DND-41 (cell line): Measurements from ENCODE around the gene NAV3.

Source experiments
- ATAC-seq: fragments of 200-7000 bp; cut with Tn5 transposase; 3 replicates; pipeline ENCODE4 v1.9.1; 2021; ENCODE audit warnings: low read depth; ENCODE audit not compliant: insufficient read depth
- DNase-seq: peaks from one replicate; pipeline ENCODE4 v3.0.0-alpha.2; 2020
- H2AFZ ChIP-seq: 2 replicates; pipeline ENCODE4 v1.6.0; 2012; ENCODE audit warnings: low read depth, low read length
- H3K27ac ChIP-seq: 2 replicates; pipeline ENCODE4 v1.5.1; 2012; ENCODE audit warnings: low read length, inconsistent platforms
- H3K27me3 ChIP-seq: fragments of 200-600 bp; sonication (generic); 2 replicates; pipeline ENCODE4 v1.6.0; 2012; ENCODE audit warnings: low read length, mild to moderate bottlenecking, inconsistent platforms; ENCODE audit not compliant: insufficient read depth, poor library complexity
- H3K36me3 ChIP-seq: 2 replicates; pipeline ENCODE4 v1.5.1; 2012; ENCODE audit warnings: low read length, inconsistent platforms; ENCODE audit not compliant: insufficient read depth
- H3K4me1 ChIP-seq: 2 replicates; pipeline ENCODE4 v1.5.1; 2012; ENCODE audit warnings: mild to moderate bottlenecking, low read length; ENCODE audit not compliant: insufficient read depth
- H3K4me2 ChIP-seq: 2 replicates; pipeline ENCODE4 v1.6.0; 2012; ENCODE audit warnings: mild to moderate bottlenecking, moderate library complexity, low read length, inconsistent platforms; ENCODE audit not compliant: insufficient read depth
- H3K4me3 ChIP-seq, 2 experiments: fragments of 200-600 bp in 1 of 2; shearing (Covaris generic) in 1 of 2; 2 replicates each; pipeline ENCODE4 v1.5.1; 2012 to 2016; ENCODE audit warnings: inconsistent platforms in 2 of 2, low read length in 2 of 2, mild to moderate bottlenecking in 2 of 2, low read depth in 1 of 2, moderate library complexity in 1 of 2
- H3K79me2 ChIP-seq: 2 replicates; pipeline ENCODE4 v1.6.0; 2012; ENCODE audit warnings: low read length, inconsistent platforms; ENCODE audit not compliant: insufficient read depth
- H3K9ac ChIP-seq: 2 replicates; pipeline ENCODE4 v1.6.0; 2012; ENCODE audit warnings: low read depth, mild to moderate bottlenecking, inconsistent platforms, low read length, moderate library complexity
- H3K9me3 ChIP-seq: 2 replicates; pipeline ENCODE4 v1.5.1; 2012; ENCODE audit warnings: low read length, moderate library complexity, mild to moderate bottlenecking, inconsistent platforms; ENCODE audit not compliant: insufficient read depth, severe bottlenecking
- H4K20me1 ChIP-seq: 2 replicates; pipeline ENCODE4 v1.6.0; 2012; ENCODE audit warnings: low read length; ENCODE audit not compliant: insufficient read depth
- EZH2 ChIP-seq: IDR thresholded peaks from 3 replicates; pipeline ENCODE4 v1.6.1; 2012; ENCODE audit warnings: borderline replicate concordance, low read depth, mild to moderate bottlenecking, moderate library complexity, low read length, inconsistent platforms; ENCODE audit not compliant: severe bottlenecking
- TF ChIP-seq, protein P1 (sequence below): IDR thresholded peaks from 2 replicates; pipeline ENCODE4 v1.5.1; 2012; ENCODE audit warnings: borderline replicate concordance, low read length, moderate library complexity, mild to moderate bottlenecking; ENCODE audit not compliant: poor library complexity, severe bottlenecking; ENCODE audit errors: extremely low read depth

The NAV3 gene

DNA sequence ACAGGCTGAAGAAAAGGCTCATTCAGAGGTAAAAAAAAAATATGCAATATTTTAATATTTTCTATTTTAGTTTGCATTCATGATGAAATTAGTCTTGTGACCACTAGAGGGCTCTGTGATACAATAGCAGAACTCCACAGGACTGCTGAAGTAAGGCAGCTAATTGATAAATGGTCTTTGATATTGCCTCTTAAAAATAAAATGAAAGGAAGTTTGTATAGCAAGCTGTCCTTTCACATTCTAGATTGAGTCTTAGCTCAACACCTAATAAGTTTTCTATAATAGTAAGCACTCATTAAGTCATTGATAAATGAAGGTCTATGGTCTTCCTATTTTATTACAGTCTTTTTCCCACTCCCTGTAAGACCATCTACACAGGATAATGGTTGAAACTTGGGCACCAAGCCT lies 315.7 kb downstream of the NAV3 start:
- no peak for TF ChIP-seq EZH2
- TF ChIP-seq, protein P1, sequence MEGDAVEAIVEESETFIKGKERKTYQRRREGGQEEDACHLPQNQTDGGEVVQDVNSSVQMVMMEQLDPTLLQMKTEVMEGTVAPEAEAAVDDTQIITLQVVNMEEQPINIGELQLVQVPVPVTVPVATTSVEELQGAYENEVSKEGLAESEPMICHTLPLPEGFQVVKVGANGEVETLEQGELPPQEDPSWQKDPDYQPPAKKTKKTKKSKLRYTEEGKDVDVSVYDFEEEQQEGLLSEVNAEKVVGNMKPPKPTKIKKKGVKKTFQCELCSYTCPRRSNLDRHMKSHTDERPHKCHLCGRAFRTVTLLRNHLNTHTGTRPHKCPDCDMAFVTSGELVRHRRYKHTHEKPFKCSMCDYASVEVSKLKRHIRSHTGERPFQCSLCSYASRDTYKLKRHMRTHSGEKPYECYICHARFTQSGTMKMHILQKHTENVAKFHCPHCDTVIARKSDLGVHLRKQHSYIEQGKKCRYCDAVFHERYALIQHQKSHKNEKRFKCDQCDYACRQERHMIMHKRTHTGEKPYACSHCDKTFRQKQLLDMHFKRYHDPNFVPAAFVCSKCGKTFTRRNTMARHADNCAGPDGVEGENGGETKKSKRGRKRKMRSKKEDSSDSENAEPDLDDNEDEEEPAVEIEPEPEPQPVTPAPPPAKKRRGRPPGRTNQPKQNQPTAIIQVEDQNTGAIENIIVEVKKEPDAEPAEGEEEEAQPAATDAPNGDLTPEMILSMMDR: peak; percentile 64
- Histone ChIP-seq H3K79me2 (no peaks in the 10 kb centered on the region), H3K9ac (no peak overlapping the region), H3K27me3 (no peaks in the 10 kb centered on the region), H3K27ac (no peak overlapping the region), H3K9me3 (no peaks in the 10 kb centered on the region), H4K20me1 (no peaks in the 10 kb centered on the region), H3K4me2 (no peak overlapping the region), H2AFZ (no peak overlapping the region), H3K36me3 (no peaks in the 10 kb centered on the region), H3K4me1 (no peaks in the 10 kb centered on the region), H3K4me3 (no peak overlapping the region)
- no peak for ATAC-seq
- no peak for DNase-seq

GRCh38 chr12:78149459-78149858 lies 318.8 kb downstream of the NAV3 start:
- Histone ChIP-seq H3K36me3 (no peaks in the 10 kb centered on the region), H3K9me3 (no peaks in the 10 kb centered on the region), H4K20me1 (no peaks in the 10 kb centered on the region), H3K27ac (no peak overlapping the region), H3K79me2 (no peaks in the 10 kb centered on the region), H3K4me3 (no peak overlapping the region), H3K4me2 (no peak overlapping the region), H3K9ac (no peak overlapping the region), H3K27me3 (no peaks in the 10 kb centered on the region), H2AFZ (no peak overlapping the region), H3K4me1 (no peaks in the 10 kb centered on the region)
- no peak for TF ChIP-seq EZH2
- TF ChIP-seq, protein P1: no peak
- no peak for ATAC-seq
- no peak for DNase-seq

GRCh38 chr12:78155546-78155945 lies 324.9 kb downstream of the NAV3 start:
- Histone ChIP-seq H2AFZ (no peak overlapping the region), H3K79me2 (no peaks in the 10 kb centered on the region), H3K9me3 (no peaks in the 10 kb centered on the region), H3K27me3 (no peaks in the 10 kb centered on the region), H3K27ac (no peak overlapping the region), H3K36me3 (no peaks in the 10 kb centered on the region), H3K4me2 (no peak overlapping the region), H3K9ac (no peak overlapping the region), H4K20me1 (no peaks in the 10 kb centered on the region), H3K4me3 (no peak overlapping the region), H3K4me1 (no peaks in the 10 kb centered on the region)
- ATAC-seq (no peak), DNase-seq (no peak)
- TF ChIP-seq, protein P1: no peak
- TF ChIP-seq EZH2: no peak

GRCh38 chr12:78156751-78157150 lies 326.1 kb downstream of the NAV3 start:
- H2AFZ ChIP-seq: no peak overlapping the region
- H3K36me3 ChIP-seq: no peaks in the 10 kb centered on the region
- H3K9ac ChIP-seq: no peak overlapping the region
- H3K79me2 ChIP-seq: no peaks in the 10 kb centered on the region
- DNase-seq (no peak), ATAC-seq (no peak)
- TF ChIP-seq, protein P1: no peak
- no peak for TF ChIP-seq EZH2
- no peaks in the 10 kb centered on the region for H4K20me1 ChIP-seq
- H3K4me1 ChIP-seq: no peaks in the 10 kb centered on the region
- H3K27me3 ChIP-seq: no peaks in the 10 kb centered on the region
- H3K4me3 ChIP-seq: no peak overlapping the region
- H3K4me2 ChIP-seq: no peak overlapping the region
- no peak overlapping the region for H3K27ac ChIP-seq
- no peaks in the 10 kb centered on the region for H3K9me3 ChIP-seq
